Omental fat pad (tissue), 4 donors: Measurements from ENCODE around the gene PITX1. TPM values are rescaled to one million over a fixed set of nuclear protein-coding genes. Genes with fewer than 3 reads are reported as not detected.

Source experiments
- ATAC-seq: fragments of 150-250 bp; one replicate; pipeline ENCODE4 v1.9.1; 2016; ENCODE audit warnings: mild to moderate bottlenecking, moderate library complexity; ENCODE audit not compliant: low FRiP score
- DNase-seq: peaks from one replicate; pipeline ENCODE4 v3.0.0-alpha.2; 2019; ENCODE audit warnings: low spot score
- CTCF ChIP-seq, 3 donors: fragments of 450-650 bp; IDR thresholded peaks; one replicate each; pipeline ENCODE4 v1.5.1; 2016 to 2017; ENCODE audit warnings: antibody characterized with exemption in 3 of 3, mild to moderate bottlenecking in 3 of 3, moderate library complexity in 2 of 3
- total RNA-seq, 4 donors: library from RNA; depleted of rRNA; stranded (reverse); fragments of >200 nt; gene quantifications; one replicate each; pipeline ENCODE4 v1.1.0, GENCODE V29; 2016

Gene PITX1
- total RNA-seq, 4 donors from 2014 or later, result 0.74 to 3.7 (median 1.2) TPM; not detected in 1

GRCh38 chr5:135056316-135057030 is 22.4 kb upstream of the PITX1 start:
- DNase-seq, result no peak
- no peak for ATAC-seq
- TF ChIP-seq CTCF (IDR thresholded peaks at IDR 0.05), result no peak

GRCh38 chr5:135055396-135055795 is 21.4 kb upstream of the PITX1 start:
- DNase-seq (no peak), ATAC-seq (no peak)
- no peak for TF ChIP-seq CTCF (IDR thresholded peaks at IDR 0.05)

- ATAC-seq (no peak), DNase-seq (no peak)
- no peak for TF ChIP-seq CTCF (IDR thresholded peaks at IDR 0.05)
Observed at GRCh38 chr5:135054546-135054945, 20.5 kb upstream of the PITX1 start.

DNA sequence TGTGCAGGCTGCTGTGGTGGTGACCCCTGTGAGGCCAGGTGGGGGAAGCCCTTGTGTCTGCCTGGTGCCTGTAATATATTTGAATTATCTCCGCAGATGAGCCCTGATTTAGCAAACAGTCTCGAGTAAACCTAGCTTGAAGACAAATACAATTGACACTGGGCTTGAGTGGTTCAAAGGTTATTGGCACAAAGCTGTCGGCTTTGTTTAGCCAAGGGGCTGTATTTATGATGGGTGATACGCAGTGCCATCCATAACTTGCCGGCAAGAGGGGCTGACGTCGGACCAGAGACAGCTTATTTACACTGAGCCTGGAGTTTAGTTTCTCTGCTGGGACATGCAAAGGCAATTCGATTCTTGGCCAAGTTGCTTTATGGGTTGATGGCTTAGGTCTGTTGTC is 20.0 kb upstream of the PITX1 start:
- no peak for TF ChIP-seq CTCF (IDR thresholded peaks at IDR 0.05)
- no peak for DNase-seq
- ATAC-seq, result no peak

DNA sequence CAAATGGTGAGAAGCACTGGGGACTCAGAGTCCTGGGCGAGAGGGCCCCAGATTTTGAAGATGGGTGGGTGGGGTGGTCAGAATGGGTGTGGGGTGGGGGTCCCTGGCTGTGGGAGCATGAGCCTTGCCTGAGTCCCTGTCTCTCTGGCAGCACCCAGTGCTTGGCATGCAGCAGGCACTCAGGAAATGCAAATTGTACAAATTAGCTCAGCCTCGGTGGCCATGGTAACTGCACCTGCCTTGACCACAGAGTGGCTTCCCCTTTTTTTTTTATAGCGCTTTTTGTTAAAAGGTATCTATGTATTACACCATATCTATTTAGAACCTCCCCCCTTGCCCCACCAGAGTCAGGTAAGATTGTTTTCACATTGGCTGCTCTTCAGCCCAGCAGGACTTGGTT is 19.2 kb upstream of the PITX1 start:
- ATAC-seq (no peak), DNase-seq (no peak)
- TF ChIP-seq CTCF (IDR thresholded peaks at IDR 0.05), result no peak

DNA sequence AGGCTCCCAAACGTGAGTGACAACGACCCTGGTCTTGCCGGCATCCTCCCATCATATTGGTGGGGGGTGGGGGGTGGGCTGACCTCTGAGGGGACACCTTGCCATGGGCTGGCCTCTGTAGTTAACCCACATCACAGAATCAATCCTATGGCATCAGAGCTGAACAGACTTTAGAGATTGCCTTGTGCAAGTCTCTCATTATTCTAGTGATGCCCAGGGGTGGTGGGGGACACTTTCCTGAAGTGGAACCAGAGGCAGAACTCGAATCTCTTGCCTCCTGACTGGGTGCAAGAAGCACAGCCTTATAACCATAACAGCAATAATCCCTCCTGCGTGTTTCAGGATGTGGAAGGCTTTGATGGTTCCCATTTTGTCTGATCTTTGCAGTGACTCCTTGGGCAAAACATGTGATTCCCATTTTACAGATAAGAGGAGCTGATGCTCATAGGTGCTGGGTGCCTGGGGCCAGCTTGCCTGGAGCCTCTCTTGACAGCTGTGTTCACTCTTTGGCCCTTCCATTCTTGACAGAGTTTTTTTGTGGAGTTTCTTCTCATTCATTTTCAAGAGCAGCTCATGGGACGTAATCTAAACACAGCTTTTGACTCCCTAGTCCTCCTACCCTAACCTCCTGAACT is 18.6 kb upstream of the PITX1 start:
- ATAC-seq, result no peak

More for the DNA sequence above, 18.6 kb upstream of the PITX1 start:
- no peak for TF ChIP-seq CTCF (IDR thresholded peaks at IDR 0.05)
- no peak for DNase-seq
